Measurements from ENCODE around the gene CATSPER3. TPM values are rescaled to one million over a fixed set of nuclear protein-coding genes. Genes with fewer than 3 reads are reported as not detected.

Gene CATSPER3
- polyA plus RNA-seq, 3 donors, result 0.15 to 0.60 (median 0.52) TPM

GRCh38 chr5:135008556-135008955 is 40.8 kb downstream of the CATSPER3 start:
- no peak for TF ChIP-seq CTCF (IDR thresholded peaks at IDR 0.05)
- Histone ChIP-seq H3K79me2 (ENCODE audit: insufficient read depth, low read length) (no peaks in the 10 kb centered on the region), H3K4me2 (replicated peaks; ENCODE audit: extremely low read depth, low read length, poor library complexity, severe bottlenecking) (no peak overlapping the region), H4K20me1 (ENCODE audit: insufficient read depth, low read length) (no peaks in the 10 kb centered on the region), H2AFZ (ENCODE audit: insufficient read depth, low read depth, low read length, poor library complexity, severe bottlenecking) (no peak overlapping the region), H3K4me1 (ENCODE audit: control insufficient read depth in 1 of 2, insufficient read depth in 2 of 2, low read length in 2 of 2) (no peaks in the 10 kb centered on the region), H3K36me3 (replicated peaks in 1 of 2; ENCODE audit: control insufficient read depth in 1 of 2, insufficient read depth in 2 of 2, low read length in 2 of 2) (no peaks in the 10 kb centered on the region), H3K9ac (ENCODE audit: insufficient read depth, low read length, poor library complexity, severe bottlenecking) (no peak overlapping the region), H3K27ac (ENCODE audit: low read depth in 1 of 2, low read length in 2 of 2) (no peak overlapping the region), H3K27me3 (ENCODE audit: control insufficient read depth in 2 of 2, insufficient read depth in 2 of 2, low read length in 2 of 2) (no peaks in the 10 kb centered on the region), H3K4me3 (replicated peaks in 1 of 3; ENCODE audit: low read depth in 2 of 3, low read length in 3 of 3) (no peak overlapping the region), H3K9me3 (replicated peaks in 1 of 2; ENCODE audit: control insufficient read depth in 1 of 2, insufficient read depth in 1 of 2, low read length in 2 of 2) (no peaks in the 10 kb centered on the region)
- Mint-ChIP-seq H3K4me1 (no peaks in the 10 kb centered on the region), H3K36me3 (no peaks in the 10 kb centered on the region), H3K4me3 (no peak overlapping the region), H3K27ac (no peak overlapping the region), H3K9me3 (peaks cover 0 to 2% (median 0%) of the 10 kb centered on the region in 7 donors), H3K27me3 (ENCODE audit: low read depth in 3 of 3) (peaks cover 0 to 4% (median 3%) of the 10 kb centered on the region in 3 donors)
- intact Hi-C loops (cut with micrococcal nuclease), result no loop called here
- WGBS (ENCODE audit: insufficient coverage), result 100% methylated on average over 3 of the region's 8 CpGs
- no peak for DNase-seq

- 93% methylated on average over 12 of the region's 13 CpGs for WGBS (ENCODE audit: insufficient coverage)
- H3K27ac Mint-ChIP-seq, result no peak overlapping the region
- H3K9me3 Mint-ChIP-seq, result peaks cover 0 to 2% (median 0%) of the 10 kb centered on the region in 7 donors
Measured at GRCh38 chr5:135008981-135009735, 41.5 kb downstream of the CATSPER3 start.

More at GRCh38 chr5:135008981-135009735, 41.5 kb downstream of the CATSPER3 start:
- H3K36me3 ChIP-seq (replicated peaks in 1 of 2; ENCODE audit: control insufficient read depth in 1 of 2, insufficient read depth in 2 of 2, low read length in 2 of 2), result no peaks in the 10 kb centered on the region
- no peak overlapping the region for H3K4me3 ChIP-seq (replicated peaks in 1 of 3; ENCODE audit: low read depth in 2 of 3, low read length in 3 of 3)
- no peak overlapping the region for H3K9ac ChIP-seq (ENCODE audit: insufficient read depth, low read length, poor library complexity, severe bottlenecking)
- Mint-ChIP-seq H3K4me1 (no peaks in the 10 kb centered on the region), H3K27me3 (ENCODE audit: low read depth in 3 of 3) (peaks cover 0 to 6% (median 3%) of the 10 kb centered on the region in 3 donors), H3K4me3 (no peak overlapping the region), H3K36me3 (no peaks in the 10 kb centered on the region)
- H3K4me1 ChIP-seq (ENCODE audit: control insufficient read depth in 1 of 2, insufficient read depth in 2 of 2, low read length in 2 of 2), result no peaks in the 10 kb centered on the region
- no peaks in the 10 kb centered on the region for H3K79me2 ChIP-seq (ENCODE audit: insufficient read depth, low read length)
- no peaks in the 10 kb centered on the region for H4K20me1 ChIP-seq (ENCODE audit: insufficient read depth, low read length)
- intact Hi-C loops (cut with micrococcal nuclease), result no loop called here
- H3K4me2 ChIP-seq (replicated peaks; ENCODE audit: extremely low read depth, low read length, poor library complexity, severe bottlenecking), result no peak overlapping the region
- no peak for TF ChIP-seq CTCF (IDR thresholded peaks at IDR 0.05)
- no peak for DNase-seq
- H3K27me3 ChIP-seq (ENCODE audit: control insufficient read depth in 2 of 2, insufficient read depth in 2 of 2, low read length in 2 of 2), result no peaks in the 10 kb centered on the region
- no peaks in the 10 kb centered on the region for H3K9me3 ChIP-seq (replicated peaks in 1 of 2; ENCODE audit: control insufficient read depth in 1 of 2, insufficient read depth in 1 of 2, low read length in 2 of 2)
- no peak overlapping the region for H3K27ac ChIP-seq (ENCODE audit: low read depth in 1 of 2, low read length in 2 of 2)
- no peak overlapping the region for H2AFZ ChIP-seq (ENCODE audit: insufficient read depth, low read depth, low read length, poor library complexity, severe bottlenecking)

Measured in CD14-positive monocyte (primary cell).